Lower lobe of right lung (tissue), 2 donors: ENCODE measurements around the gene ULBP1. TPM values are rescaled to one million over a fixed set of nuclear protein-coding genes. Genes with fewer than 3 reads are reported as not detected.
"Not testable (repeated sequence)": the region's sequence is repeated elsewhere in the genome, so short reads cannot be mapped to it uniquely, and the experiment has no call there.

ENCODE experiments used
- ATAC-seq, 2 donors: fragments of 200-7000 bp; cut with Tn5 transposase; one replicate each; pipeline ENCODE4 v1.9.1; 2020 to 2022; ENCODE audit warnings: mild to moderate bottlenecking in 2 of 2, moderate library complexity in 2 of 2
- DNase-seq: peaks from one replicate; pipeline ENCODE4 v3.0.0-alpha.2; 2020
- H3K27ac ChIP-seq: fragments of 200-600 bp; one replicate; pipeline ENCODE4 v1.8.0; 2022
- H3K27me3 ChIP-seq: fragments of 200-600 bp; one replicate; pipeline ENCODE4 v1.8.0; 2022; ENCODE audit warnings: low read depth
- H3K36me3 ChIP-seq: fragments of 200-600 bp; one replicate; pipeline ENCODE4 v1.8.0; 2022; ENCODE audit warnings: mild to moderate bottlenecking
- H3K4me1 ChIP-seq: fragments of 200-600 bp; one replicate; pipeline ENCODE4 v1.8.0; 2022
- H3K4me3 ChIP-seq: fragments of 200-600 bp; one replicate; pipeline ENCODE4 v1.8.0; 2022; ENCODE audit warnings: mild to moderate bottlenecking
- H3K9me3 ChIP-seq: fragments of 200-600 bp; one replicate; pipeline ENCODE4 v1.8.0; 2022
- CTCF ChIP-seq: fragments of 200-600 bp; IDR thresholded peaks from one replicate; pipeline ENCODE4 v1.8.0; 2022; ENCODE audit warnings: antibody characterized with exemption, mild to moderate bottlenecking
- intact Hi-C: fragments of 100-400 bp; cut with DNase I; formaldehyde crosslinking; loops from one replicate; pipeline ENCODE4 v1.11.0; 2022
- total RNA-seq: library from RNA; stranded (reverse); fragmentation: NEBNext Ultra II Directional; extraction: Animal tissue kit (Norgen Biotek cat#: 25700); gene quantifications from one replicate; pipeline ENCODE4 v1.2.1, GENCODE V29; 2021
- donor health status: DM: no; HTN: yes; CAD: no; lungs with severe emphysema.

Gene ULBP1
- total RNA-seq, 1 donor from 2014 or later: 2.0 TPM

DNA sequence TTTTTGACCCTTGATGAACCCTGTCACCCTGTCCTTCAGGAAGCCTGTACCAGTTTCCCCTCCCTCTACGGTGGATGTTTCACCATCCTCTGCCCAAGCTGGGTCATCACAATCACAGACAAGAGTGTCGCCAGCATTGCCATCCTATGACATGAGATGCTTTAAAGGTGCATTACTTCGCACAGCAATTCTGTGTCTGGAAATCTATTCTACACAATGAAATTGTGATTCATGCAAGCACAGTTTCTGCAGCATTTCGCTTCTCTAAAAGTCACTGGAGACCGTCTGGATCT is 24.4 kb upstream of the ULBP1 start:
- intact Hi-C loops: no loop called here
- DNase-seq (no peak), ATAC-seq (no peak)
- H3K27me3 ChIP-seq: peaks cover 75% of the 10 kb centered on the region
- H3K9me3 ChIP-seq: no peaks in the 10 kb centered on the region
- no peaks in the 10 kb centered on the region for H3K36me3 ChIP-seq
- no peak overlapping the region for H3K4me3 ChIP-seq
- no peak overlapping the region for H3K27ac ChIP-seq
- TF ChIP-seq CTCF: no peak
- H3K4me1 ChIP-seq: peaks cover 29% of the 10 kb centered on the region

DNA sequence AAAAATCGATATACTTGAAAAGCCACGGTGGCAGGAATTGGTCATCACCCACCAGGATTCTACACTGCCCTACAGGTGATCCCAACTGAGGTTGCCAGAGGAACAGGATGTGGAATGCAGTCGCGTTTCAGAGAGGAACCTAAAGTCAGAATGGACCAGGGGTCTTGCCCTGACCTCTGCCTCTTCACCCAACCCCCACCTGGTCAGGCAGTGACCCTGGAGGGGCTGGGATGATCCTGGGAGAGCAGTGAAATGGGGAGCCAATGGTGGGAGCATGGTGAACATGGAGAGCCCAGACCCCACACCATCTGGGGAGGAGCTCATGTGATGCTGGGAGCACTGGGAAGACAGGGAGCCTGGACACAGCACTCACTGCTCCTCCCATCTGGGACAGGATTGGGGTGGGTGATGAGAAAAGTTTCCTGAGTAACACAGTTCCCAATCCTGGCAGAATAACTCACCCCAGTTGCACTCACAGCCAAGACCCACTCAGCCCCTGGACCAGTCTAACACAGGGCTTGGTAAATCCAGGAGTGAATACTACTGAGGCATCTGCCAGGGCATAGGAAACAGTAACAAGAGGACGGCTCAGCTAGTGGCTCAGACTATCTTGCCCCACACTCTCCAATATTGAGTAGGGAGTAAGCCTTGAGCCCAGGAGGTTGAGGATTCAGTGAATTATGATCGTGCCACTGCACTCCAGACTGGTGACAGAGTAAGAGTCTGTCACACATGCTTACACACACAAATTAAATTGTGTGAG is 23.7 kb upstream of the ULBP1 start:
- H3K36me3 ChIP-seq: no peaks in the 10 kb centered on the region
- H3K27me3 ChIP-seq: peaks cover 67% of the 10 kb centered on the region
- intact Hi-C loops: no loop called here
- H3K27ac ChIP-seq: no peak overlapping the region
- TF ChIP-seq CTCF: no peak
- no peaks in the 10 kb centered on the region for H3K9me3 ChIP-seq
- H3K4me3 ChIP-seq: no peak overlapping the region
- ATAC-seq: no peak
- peaks cover 29% of the 10 kb centered on the region for H3K4me1 ChIP-seq
- DNase-seq: no peak

- ATAC-seq (no peak), DNase-seq (no peak)
- Histone ChIP-seq H3K27me3 (peaks cover 62% of the 10 kb centered on the region), H3K36me3 (no peaks in the 10 kb centered on the region), H3K27ac (no peak overlapping the region), H3K9me3 (no peaks in the 10 kb centered on the region), H3K4me1 (peaks cover 29% of the 10 kb centered on the region), H3K4me3 (no peak overlapping the region)
- no peak for TF ChIP-seq CTCF
- intact Hi-C loops: no loop called here
Observed at GRCh38 chr6:149940672-149940982, 23.1 kb upstream of the ULBP1 start.

DNA sequence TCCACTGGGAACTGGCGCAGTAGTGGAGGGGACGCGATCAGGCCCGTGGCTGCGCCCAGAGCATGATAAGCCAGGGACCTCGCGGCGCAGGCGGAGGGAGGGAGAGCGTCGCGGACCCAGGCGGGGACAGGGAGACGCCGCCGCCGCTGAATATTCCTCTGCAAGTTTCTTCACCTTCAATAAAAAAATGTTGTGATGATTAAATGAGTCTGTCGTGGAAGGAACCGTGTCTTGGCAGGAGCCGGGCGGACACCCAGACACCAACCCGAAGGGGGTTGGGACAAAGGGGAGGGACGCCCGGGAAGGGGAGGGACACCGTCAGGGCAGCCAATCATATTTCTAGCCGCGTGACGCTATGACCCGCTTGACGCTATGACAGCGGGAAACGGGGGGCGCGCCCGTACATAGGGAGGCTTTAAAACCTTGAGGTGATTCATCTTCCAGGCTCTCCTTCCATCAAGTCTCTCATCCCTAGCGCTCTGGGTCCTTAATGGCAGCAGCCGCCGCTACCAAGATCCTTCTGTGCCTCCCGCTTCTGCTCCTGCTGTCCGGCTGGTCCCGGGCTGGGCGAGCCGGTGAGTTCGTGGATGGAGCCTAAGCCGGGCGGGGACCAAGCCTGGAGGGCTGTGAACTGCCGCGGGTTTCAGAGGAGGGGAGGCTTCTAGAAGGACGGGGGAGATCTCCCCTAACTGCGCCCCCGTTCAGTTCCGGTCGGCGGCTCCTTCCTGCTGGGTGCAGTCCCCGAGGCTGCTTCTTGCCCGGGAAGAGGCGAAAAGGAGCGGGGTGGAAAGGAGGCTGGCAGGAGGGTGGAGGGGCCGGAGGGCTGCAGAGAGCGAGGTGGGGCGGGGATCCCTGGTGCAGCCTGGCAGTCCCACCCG is 21.9 kb upstream of the ULBP1 start, which contains the start of gene ULBP2:
Gene ULBP2 (plus strand): TSS at position 432 of the 878 bp plus-strand sequence. CDS start 59 bp downstream, at position 491.
- TF ChIP-seq CTCF: no peak
- H3K4me1 ChIP-seq: peaks cover 29% of the 10 kb centered on the region
- no peaks in the 10 kb centered on the region for H3K36me3 ChIP-seq
- DNase-seq: peak; percentile 86
- intact Hi-C loops: no loop called here
- peak; percentile 94 for ATAC-seq
- no peaks in the 10 kb centered on the region for H3K9me3 ChIP-seq
- peak within 1 kb of the TSS; percentile 72 for H3K4me3 ChIP-seq
- H3K27ac ChIP-seq: peak within 1 kb of the TSS; percentile 72
- peaks cover 50% of the 10 kb centered on the region for H3K27me3 ChIP-seq

DNA sequence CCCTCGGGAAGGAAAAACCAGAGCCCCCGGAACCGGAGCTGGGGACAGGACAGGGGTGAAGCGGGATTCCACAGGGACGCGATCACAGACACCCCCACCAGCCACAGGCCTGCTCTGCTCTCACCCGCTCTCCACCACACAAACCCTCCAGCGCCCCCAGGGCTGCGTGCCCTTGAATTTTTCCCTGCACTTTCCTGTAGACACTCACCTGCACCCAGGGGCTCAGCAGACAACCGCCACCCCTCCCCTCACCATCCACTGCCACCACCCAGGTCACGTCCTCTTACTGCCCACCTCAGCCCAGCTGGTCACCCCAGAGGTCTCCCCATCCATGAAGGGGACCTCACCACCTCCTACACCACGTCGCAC is 21.3 kb upstream of the ULBP1 start:
- Histone ChIP-seq H3K4me1 (peaks cover 29% of the 10 kb centered on the region), H3K36me3 (no peaks in the 10 kb centered on the region), H3K27me3 (peaks cover 44% of the 10 kb centered on the region), H3K9me3 (no peaks in the 10 kb centered on the region), H3K4me3 (peak overlapping the region; percentile 72), H3K27ac (peak overlapping the region; percentile 72)
- no peak for DNase-seq
- TF ChIP-seq CTCF: no peak
- ATAC-seq: peak; percentile 1 to 2
- intact Hi-C loops: no loop called here

DNA sequence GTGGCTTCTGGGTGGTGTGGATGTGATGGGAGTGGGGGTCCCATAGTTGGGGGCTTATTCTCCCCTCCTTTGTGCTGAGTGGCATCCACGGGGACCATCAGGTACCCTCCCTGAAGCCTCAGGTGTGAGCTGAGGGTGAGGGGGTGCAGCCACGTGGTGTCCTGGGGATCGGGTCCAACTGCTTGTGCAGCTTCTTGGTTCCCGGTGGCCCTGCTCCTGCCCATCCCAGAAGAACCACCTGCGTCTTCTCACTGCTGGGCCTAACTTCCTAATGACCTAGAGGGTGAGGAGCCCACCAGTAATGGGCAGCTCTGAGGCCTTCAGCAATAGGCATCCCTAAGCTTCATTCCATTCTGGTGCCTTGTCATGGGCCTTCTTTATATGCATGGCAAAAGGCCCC is 20.4 kb upstream of the ULBP1 start:
- ATAC-seq, H3K36me3 ChIP-seq, H3K9me3 ChIP-seq, DNase-seq, H3K27ac ChIP-seq, intact Hi-C loops, H3K4me3 ChIP-seq: not testable (repeated sequence)
- Histone ChIP-seq H3K27me3 (peaks cover 38% of the 10 kb centered on the region), H3K4me1 (peaks cover 25% of the 10 kb centered on the region)

GRCh38 chr6:149945276-149945675 is 18.5 kb upstream of the ULBP1 start:
- H3K4me1 ChIP-seq: peaks cover 15% of the 10 kb centered on the region
- H3K4me3 ChIP-seq, ATAC-seq, intact Hi-C loops, H3K36me3 ChIP-seq, H3K27ac ChIP-seq, H3K9me3 ChIP-seq, DNase-seq: not testable (repeated sequence)
- peaks cover 24% of the 10 kb centered on the region for H3K27me3 ChIP-seq

- peaks cover 22% of the 10 kb centered on the region for H3K27me3 ChIP-seq
- H3K36me3 ChIP-seq, H3K9me3 ChIP-seq, intact Hi-C loops, H3K27ac ChIP-seq, DNase-seq, H3K4me3 ChIP-seq, ATAC-seq, H3K4me1 ChIP-seq: not testable (repeated sequence)
Observed at GRCh38 chr6:149946631-149947030, 17.1 kb upstream of the ULBP1 start.

- intact Hi-C loops, H3K4me1 ChIP-seq, ATAC-seq, DNase-seq, H3K4me3 ChIP-seq, H3K9me3 ChIP-seq, H3K36me3 ChIP-seq, H3K27ac ChIP-seq: not testable (repeated sequence)
- H3K27me3 ChIP-seq: peaks cover 26% of the 10 kb centered on the region
Observed at GRCh38 chr6:149947533-149947932, 16.2 kb upstream of the ULBP1 start.
